Neural cell (in vitro differentiated cells): ENCODE results near the gene CASP10. TPM values are rescaled to one million over a fixed set of nuclear protein-coding genes. Genes with fewer than 3 reads are reported as not detected.

ENCODE experiments used
- H2AFZ ChIP-seq: fragments of 200-600, 300-800 bp; sonication (generic), shearing (Covaris generic); 2 replicates; pipeline ENCODE4 v1.6.0; 2014; ENCODE audit warnings: low read depth, mild to moderate bottlenecking, antibody characterized with exemption, low read length, moderate library complexity
- H3F3A ChIP-seq: fragments of 200-600 bp; shearing (Covaris generic); 2 replicates; pipeline ENCODE4 v1.6.1; 2016; ENCODE audit warnings: mild to moderate bottlenecking, moderate library complexity, mixed read lengths, antibody characterized with exemption, low read length; ENCODE audit not compliant: insufficient read depth, poor library complexity, severe bottlenecking
- H3K27ac ChIP-seq: fragments of 200-600, 300-800 bp; sonication (generic), shearing (Covaris generic); 2 replicates; pipeline ENCODE4 v1.5.1; 2014; ENCODE audit warnings: mild to moderate bottlenecking, low read length, moderate library complexity
- H3K27me3 ChIP-seq: fragments of 300-800, 200-600 bp; sonication (generic), shearing (Covaris generic); 2 replicates; pipeline ENCODE4 v1.6.0; 2014; ENCODE audit warnings: mild to moderate bottlenecking, low read depth, low read length, moderate library complexity; ENCODE audit not compliant: insufficient read depth
- H3K36me3 ChIP-seq: fragments of 300-800, 200-600 bp; sonication (generic), shearing (Covaris generic); 2 replicates; pipeline ENCODE4 v1.5.1; 2014; ENCODE audit warnings: mild to moderate bottlenecking, antibody characterized with exemption, low read length, moderate library complexity; ENCODE audit not compliant: insufficient read depth
- H3K4me2 ChIP-seq: fragments of 300-800, 200-600 bp; sonication (generic), shearing (Covaris generic); 2 replicates; pipeline ENCODE4 v1.6.0; 2014; ENCODE audit warnings: mild to moderate bottlenecking, low read length
- H3K4me3 ChIP-seq: fragments of 300-800, 200-600 bp; sonication (generic), shearing (Covaris generic); 2 replicates; pipeline ENCODE4 v1.5.1; 2014; ENCODE audit warnings: mild to moderate bottlenecking, low read length, moderate library complexity
- H3K79me2 ChIP-seq: fragments of 200-600 bp; shearing (Covaris generic); replicated peaks from 2 replicates; pipeline ENCODE4 v1.6.0; 2014; ENCODE audit warnings: mild to moderate bottlenecking, low read length, moderate library complexity; ENCODE audit not compliant: insufficient read depth
- H3K9ac ChIP-seq: fragments of 300-800, 200-600 bp; sonication (generic), shearing (Covaris generic); 2 replicates; pipeline ENCODE4 v1.6.1; 2016; ENCODE audit warnings: mild to moderate bottlenecking, low read length, mixed read lengths
- H3K9me2 ChIP-seq: fragments of 200-600 bp; shearing (Covaris generic); 2 replicates; pipeline ENCODE4 v1.6.1; 2016; ENCODE audit warnings: mild to moderate bottlenecking, low read length, mixed read lengths; ENCODE audit not compliant: insufficient read depth
- H3K9me3 ChIP-seq: fragments of 200-600, 300-800 bp; sonication (generic), shearing (Covaris generic); 2 replicates; pipeline ENCODE4 v1.6.1; 2016; ENCODE audit warnings: mild to moderate bottlenecking, mixed run types, low read length, moderate library complexity, mixed read lengths
- H4K20me1 ChIP-seq: fragments of 200-600 bp; shearing (Covaris generic); 2 replicates; pipeline ENCODE4 v1.6.1; 2016; ENCODE audit warnings: mild to moderate bottlenecking, mixed run types; ENCODE audit not compliant: insufficient read depth
- EP300 ChIP-seq: fragments of 450-650 bp; conservative IDR thresholded peaks from 2 replicates; pipeline ENCODE4 v1.6.1; 2014; ENCODE audit warnings: antibody characterized with exemption, mild to moderate bottlenecking, moderate library complexity; ENCODE audit not compliant: poor library complexity, severe bottlenecking
- EZH2 ChIP-seq: fragments of 200-600, 300-800 bp; shearing (Covaris generic), sonication (generic); IDR thresholded peaks from 2 replicates; pipeline ENCODE4 v1.6.1; 2014; ENCODE audit warnings: antibody characterized with exemption, low read length, borderline replicate concordance, mild to moderate bottlenecking; ENCODE audit not compliant: insufficient read depth, poor library complexity, severe bottlenecking
- MXI1 ChIP-seq: fragments of 450-650 bp; conservative IDR thresholded peaks from 2 replicates; pipeline ENCODE4 v1.6.1; 2014; ENCODE audit warnings: antibody characterized with exemption, mild to moderate bottlenecking; ENCODE audit not compliant: poor library complexity, severe bottlenecking
- POLR2AphosphoS5 ChIP-seq: IDR thresholded peaks from 2 replicates; pipeline ENCODE4 v1.6.1; 2012
- RAD21 ChIP-seq: fragments of 450-650 bp; conservative IDR thresholded peaks from 2 replicates; pipeline ENCODE4 v1.6.1; 2014; ENCODE audit warnings: antibody characterized with exemption, mild to moderate bottlenecking, moderate library complexity
- REST ChIP-seq: IDR thresholded peaks from 2 replicates; pipeline ENCODE4 v1.6.1; 2012; ENCODE audit warnings: borderline replicate concordance
- SMC3 ChIP-seq: fragments of 450-650 bp; conservative IDR thresholded peaks from 2 replicates; pipeline ENCODE4 v1.6.1; 2014; ENCODE audit warnings: antibody characterized with exemption, mild to moderate bottlenecking, moderate library complexity; ENCODE audit not compliant: poor library complexity
- TAF1 ChIP-seq: IDR thresholded peaks from 2 replicates; pipeline ENCODE4 v1.6.1; 2012; ENCODE audit warnings: low read depth
- polyA plus RNA-seq: library from polyadenylated mRNA; depleted of rRNA; stranded (reverse); fragments of >200 nt; gene quantifications from 2 replicates; pipeline ENCODE4 v1.2.3, GENCODE V29; 2014
- TF ChIP-seq, protein P1 (sequence below): fragments of 450-650 bp; IDR thresholded peaks from 2 replicates; pipeline ENCODE4 v1.5.1; 2014; ENCODE audit warnings: antibody characterized with exemption, mild to moderate bottlenecking, moderate library complexity; ENCODE audit not compliant: poor library complexity, severe bottlenecking

CASP10 gene
- polyA plus RNA-seq, 1 donor from 2014 or later = not detected

DNA sequence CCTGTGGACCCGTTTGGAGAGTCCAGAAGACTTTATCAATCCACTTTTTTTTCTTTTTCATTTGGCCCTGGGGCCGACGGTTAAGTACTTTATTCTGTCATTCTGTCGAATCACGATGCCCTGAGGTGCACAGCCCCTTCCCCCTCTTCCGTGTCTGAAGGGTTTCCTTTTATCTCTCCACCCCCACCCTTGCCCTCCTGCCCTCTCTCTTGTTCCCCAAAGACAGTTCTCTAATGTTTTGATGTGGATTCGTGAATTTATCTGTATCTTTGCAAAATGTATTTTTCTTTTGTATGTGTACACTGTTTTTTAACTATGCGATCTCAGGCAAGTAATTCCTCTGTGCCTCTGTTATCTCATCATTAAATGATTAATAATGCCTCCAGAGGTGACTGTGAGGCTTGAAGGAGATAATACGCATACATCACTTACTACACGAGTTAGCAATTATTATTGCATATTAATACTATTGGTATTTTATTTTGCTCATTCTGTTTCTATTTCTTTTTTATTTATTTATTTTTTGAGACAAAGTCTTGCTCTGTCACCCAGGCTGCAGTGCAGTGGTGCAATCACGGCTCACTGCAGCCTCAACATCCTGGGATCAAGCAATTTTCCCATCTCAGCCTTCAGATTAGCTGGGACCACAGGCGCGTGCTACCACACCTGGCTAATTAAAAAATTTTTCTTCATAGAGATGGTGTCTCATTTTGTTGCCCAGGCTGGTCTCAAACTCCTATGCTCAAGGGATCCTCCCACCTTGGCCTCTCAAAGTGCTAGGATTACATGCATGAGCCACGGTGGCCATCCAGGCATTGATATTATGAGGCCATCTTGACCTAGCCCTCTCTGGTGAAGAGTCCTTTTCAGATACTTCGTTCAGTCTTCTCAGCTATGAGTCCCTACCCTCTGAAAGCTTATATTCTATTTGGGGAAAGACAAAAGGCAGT, 76.0 kb downstream of the CASP10 start:
- no peaks in the 10 kb centered on the region for H3F3A ChIP-seq
- H3K27ac ChIP-seq = no peak overlapping the region
- H2AFZ ChIP-seq = no peak overlapping the region
- H3K4me3 ChIP-seq = no peak overlapping the region
- no peak overlapping the region for H3K9ac ChIP-seq
- H3K4me2 ChIP-seq = no peak overlapping the region
- no peaks in the 10 kb centered on the region for H3K9me3 ChIP-seq
- no peaks in the 10 kb centered on the region for H3K79me2 ChIP-seq
- H3K27me3 ChIP-seq = no peaks in the 10 kb centered on the region
- TF ChIP-seq EZH2 = no peak
- no peak for TF ChIP-seq POLR2AphosphoS5
- no peak for TF ChIP-seq RAD21
- no peak for TF ChIP-seq SMC3
- TF ChIP-seq REST = no peak
- TF ChIP-seq, protein P1, sequence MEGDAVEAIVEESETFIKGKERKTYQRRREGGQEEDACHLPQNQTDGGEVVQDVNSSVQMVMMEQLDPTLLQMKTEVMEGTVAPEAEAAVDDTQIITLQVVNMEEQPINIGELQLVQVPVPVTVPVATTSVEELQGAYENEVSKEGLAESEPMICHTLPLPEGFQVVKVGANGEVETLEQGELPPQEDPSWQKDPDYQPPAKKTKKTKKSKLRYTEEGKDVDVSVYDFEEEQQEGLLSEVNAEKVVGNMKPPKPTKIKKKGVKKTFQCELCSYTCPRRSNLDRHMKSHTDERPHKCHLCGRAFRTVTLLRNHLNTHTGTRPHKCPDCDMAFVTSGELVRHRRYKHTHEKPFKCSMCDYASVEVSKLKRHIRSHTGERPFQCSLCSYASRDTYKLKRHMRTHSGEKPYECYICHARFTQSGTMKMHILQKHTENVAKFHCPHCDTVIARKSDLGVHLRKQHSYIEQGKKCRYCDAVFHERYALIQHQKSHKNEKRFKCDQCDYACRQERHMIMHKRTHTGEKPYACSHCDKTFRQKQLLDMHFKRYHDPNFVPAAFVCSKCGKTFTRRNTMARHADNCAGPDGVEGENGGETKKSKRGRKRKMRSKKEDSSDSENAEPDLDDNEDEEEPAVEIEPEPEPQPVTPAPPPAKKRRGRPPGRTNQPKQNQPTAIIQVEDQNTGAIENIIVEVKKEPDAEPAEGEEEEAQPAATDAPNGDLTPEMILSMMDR = no peak
- no peak for TF ChIP-seq EP300
- TF ChIP-seq TAF1 = no peak
- no peak for TF ChIP-seq MXI1
- H3K36me3 ChIP-seq = no peaks in the 10 kb centered on the region
- H3K9me2 ChIP-seq = no peaks in the 10 kb centered on the region
- no peaks in the 10 kb centered on the region for H4K20me1 ChIP-seq

GRCh38 chr2:201260302-201260800, 77.4 kb downstream of the CASP10 start, which contains the start of gene CASP8:
TSS of gene CASP8 (plus strand) at chr2:201260536. CDS start at chr2:201266487, 5,951 bp downstream.
- Histone ChIP-seq H3K9me3 (no peaks in the 10 kb centered on the region), H3K9me2 (no peaks in the 10 kb centered on the region), H3K36me3 (no peaks in the 10 kb centered on the region), H3K79me2 (no peaks in the 10 kb centered on the region), H3K27me3 (no peaks in the 10 kb centered on the region), H3K4me2 (no peak within 1 kb of the TSS), H3K9ac (no peak within 1 kb of the TSS), H2AFZ (no peak within 1 kb of the TSS), H3F3A (no peaks in the 10 kb centered on the region), H3K4me3 (no peak within 1 kb of the TSS), H4K20me1 (no peaks in the 10 kb centered on the region), H3K27ac (no peak within 1 kb of the TSS)
- TF ChIP-seq, protein P1 = no peak
- TF ChIP-seq POLR2AphosphoS5 = no peak
- TF ChIP-seq REST = no peak
- no peak for TF ChIP-seq RAD21
- no peak for TF ChIP-seq EP300
- no peak for TF ChIP-seq EZH2
- TF ChIP-seq MXI1 = no peak
- TF ChIP-seq SMC3 = no peak
- no peak for TF ChIP-seq TAF1
